Panc1 (cell line): Measurements from ENCODE around the gene IGF1. TPM values are rescaled to one million over a fixed set of nuclear protein-coding genes. Genes with fewer than 3 reads are reported as not detected.

ENCODE experiments used
- ATAC-seq: fragments of 200-7000 bp; cut with Tn5 transposase; 2 replicates; pipeline ENCODE4 v1.9.1; 2020; ENCODE audit warnings: mild to moderate bottlenecking, moderate library complexity
- BruUV-seq: library from RNA; stranded (reverse); fragments of 400-500 nt; replicated peaks from 2 replicates; lab custom pipeline; 2021; lab: Mats Ljungman, UMichigan
- CTCF ChIA-PET: fragments of 300-600 bp; sonication (Branson Sonifier 250); formaldehyde crosslinking; loops from one replicate; lab custom pipeline; 2022; ENCODE audit warnings: antibody characterized with exemption; lab: Charles Lee
- POLR2A ChIA-PET: fragments of 300-600 bp; sonication (Branson Sonifier 250); formaldehyde crosslinking; loops from one replicate; lab custom pipeline; 2022; ENCODE audit warnings: antibody characterized with exemption; lab: Charles Lee
- DNase-seq: peaks from one replicate; pipeline ENCODE4 v3.0.0-alpha.2; 2010; ENCODE audit warnings: low read depth, low spot score
- H3K27ac ChIP-seq: 2 replicates; pipeline ENCODE4 v1.5.1; 2011; ENCODE audit warnings: mild to moderate bottlenecking, low read length, inconsistent platforms
- H3K27me3 ChIP-seq: fragments of 200-500 bp; sonication (Bioruptor generic); 2 replicates; pipeline ENCODE4 v1.6.0; 2014; ENCODE audit warnings: low read length, inconsistent platforms; ENCODE audit not compliant: control insufficient read depth, insufficient read depth
- H3K36me3 ChIP-seq: fragments of 200-500 bp; sonication (Bioruptor generic); 2 replicates; pipeline ENCODE4 v1.5.1; 2014; ENCODE audit warnings: inconsistent platforms, mild to moderate bottlenecking, low read length, moderate library complexity; ENCODE audit not compliant: control insufficient read depth, insufficient read depth
- H3K4me1 ChIP-seq: 2 replicates; pipeline ENCODE4 v1.5.1; 2011; ENCODE audit warnings: inconsistent platforms, mild to moderate bottlenecking, low read length, moderate library complexity; ENCODE audit not compliant: control insufficient read depth, insufficient read depth
- H3K4me3 ChIP-seq, 2 experiments: 2 replicates each; pipeline ENCODE4 v1.5.1; 2011 to 2012; ENCODE audit warnings: low read depth in 2 of 2, low read length in 2 of 2, mild to moderate bottlenecking in 2 of 2, inconsistent platforms in 1 of 2, moderate library complexity in 1 of 2
- H3K9me3 ChIP-seq: fragments of 200-500 bp; sonication (Bioruptor generic); 2 replicates; pipeline ENCODE4 v1.5.1; 2014; ENCODE audit warnings: low read depth, mild to moderate bottlenecking, inconsistent platforms, low read length, moderate library complexity; ENCODE audit not compliant: control insufficient read depth, insufficient read depth
- CTCF ChIP-seq: fragments of 450-650 bp; IDR thresholded peaks from 2 replicates; pipeline ENCODE4 v1.5.1; 2017; ENCODE audit warnings: mild to moderate bottlenecking
- POLR2AphosphoS5 ChIP-seq: IDR thresholded peaks from 2 replicates; pipeline ENCODE4 v1.6.1; 2012; ENCODE audit warnings: mild to moderate bottlenecking, low read depth, low read length, moderate library complexity
- REST ChIP-seq, 2 experiments: IDR thresholded peaks; 2 replicates each; pipeline ENCODE4 v1.6.1; 2011 to 2012; ENCODE audit warnings: low read depth in 2 of 2, control low read depth in 1 of 2, low read length in 1 of 2, mild to moderate bottlenecking in 1 of 2, moderate library complexity in 1 of 2; ENCODE audit not compliant: insufficient read depth in 1 of 2
- SIN3A ChIP-seq: IDR thresholded peaks from 2 replicates; pipeline ENCODE4 v1.6.1; 2012; ENCODE audit warnings: low read depth, mild to moderate bottlenecking, low read length, moderate library complexity, borderline replicate concordance; ENCODE audit not compliant: insufficient read depth
- TCF7L2 ChIP-seq: IDR thresholded peaks from 2 replicates; pipeline ENCODE4 v1.6.1; 2011; ENCODE audit warnings: mild to moderate bottlenecking, low read depth, low read length, inconsistent platforms
- in situ Hi-C: cut with HindIII; loops from 2 replicates; pipeline ENCODE4 v1.10.0; 2016; ENCODE audit warnings: low sequenced_read_pairs, low pct_unique_long_range_greater_than_20kb
- intact Hi-C: fragments of 100-400 bp; cut with micrococcal nuclease; formaldehyde crosslinking; loops from one replicate; pipeline ENCODE4 v1.10.0; 2022; ENCODE audit not compliant: unreplicated experiment
- total RNA-seq: library from RNA; stranded (reverse); gene quantifications from one replicate; pipeline ENCODE4 v1.2.1, GENCODE V29; 2021; ENCODE audit not compliant: unreplicated experiment

The IGF1 gene
- total RNA-seq, 1 experiment from 2014 or later, result not detected

- no TSS peak for BruUV-seq
- no peak for ATAC-seq
- no peak for DNase-seq
- TF ChIP-seq TCF7L2 (no peak), CTCF (no peak), POLR2AphosphoS5 (no peak), REST (IDR thresholded peaks at IDR 0.05; ENCODE audit: insufficient read depth in 1 of 2, low read depth in 2 of 2, low read length in 1 of 2) (no peak), SIN3A (no peak)
- Histone ChIP-seq H3K4me1 (no peaks in the 10 kb centered on the region), H3K4me3 (no peak overlapping the region), H3K27ac (no peak overlapping the region), H3K9me3 (no peaks in the 10 kb centered on the region), H3K36me3 (no peaks in the 10 kb centered on the region), H3K27me3 (no peaks in the 10 kb centered on the region)
- POLR2A ChIA-PET, result no interaction called here
- intact Hi-C loops, result no loop called here
- CTCF ChIA-PET, result no interaction called here
- in situ Hi-C loops, result no loop called here
Measured at GRCh38 chr12:102369876-102370275, 110.5 kb downstream of the IGF1 start.

GRCh38 chr12:102365365-102365764, 115.0 kb downstream of the IGF1 start:
- Histone ChIP-seq H3K9me3 (no peaks in the 10 kb centered on the region), H3K27ac (no peak overlapping the region), H3K36me3 (no peaks in the 10 kb centered on the region), H3K4me1 (no peaks in the 10 kb centered on the region), H3K4me3 (no peak overlapping the region), H3K27me3 (no peaks in the 10 kb centered on the region)
- DNase-seq (no peak), ATAC-seq (no peak)
- intact Hi-C loops (no loop called here), in situ Hi-C loops (no loop called here)
- POLR2A ChIA-PET, result no interaction called here
- CTCF ChIA-PET, result no interaction called here
- TF ChIP-seq TCF7L2 (no peak), SIN3A (no peak), CTCF (no peak), REST (IDR thresholded peaks at IDR 0.05; ENCODE audit: insufficient read depth in 1 of 2, low read depth in 2 of 2, low read length in 1 of 2) (no peak), POLR2AphosphoS5 (no peak)
- BruUV-seq, result no TSS peak
